GM06990 (cell line): ENCODE measurements around the gene AASDH.

Source experiments
- DNase-seq: peaks from one replicate; pipeline ENCODE4 v3.0.0-alpha.2; 2011; ENCODE audit not compliant: insufficient read length; ENCODE audit errors: extremely low read depth
- H3K27me3 ChIP-seq: replicated peaks from 2 replicates; pipeline ENCODE4 v1.6.0; 2011; ENCODE audit warnings: low read length; ENCODE audit not compliant: control insufficient read depth, insufficient read depth
- H3K36me3 ChIP-seq: 2 replicates; pipeline ENCODE4 v1.5.1; 2011; ENCODE audit warnings: low read length; ENCODE audit not compliant: control insufficient read depth, insufficient read depth
- H3K4me3 ChIP-seq: replicated peaks from 2 replicates; pipeline ENCODE4 v1.5.1; 2011; ENCODE audit warnings: low read depth, mild to moderate bottlenecking, control low read depth, low read length
- CTCF ChIP-seq: IDR thresholded peaks from 2 replicates; pipeline ENCODE4 v1.5.1; 2011; ENCODE audit warnings: low read length, control low read depth, mild to moderate bottlenecking, inconsistent platforms; ENCODE audit not compliant: insufficient read depth, poor library complexity, severe bottlenecking

The AASDH gene

DNA sequence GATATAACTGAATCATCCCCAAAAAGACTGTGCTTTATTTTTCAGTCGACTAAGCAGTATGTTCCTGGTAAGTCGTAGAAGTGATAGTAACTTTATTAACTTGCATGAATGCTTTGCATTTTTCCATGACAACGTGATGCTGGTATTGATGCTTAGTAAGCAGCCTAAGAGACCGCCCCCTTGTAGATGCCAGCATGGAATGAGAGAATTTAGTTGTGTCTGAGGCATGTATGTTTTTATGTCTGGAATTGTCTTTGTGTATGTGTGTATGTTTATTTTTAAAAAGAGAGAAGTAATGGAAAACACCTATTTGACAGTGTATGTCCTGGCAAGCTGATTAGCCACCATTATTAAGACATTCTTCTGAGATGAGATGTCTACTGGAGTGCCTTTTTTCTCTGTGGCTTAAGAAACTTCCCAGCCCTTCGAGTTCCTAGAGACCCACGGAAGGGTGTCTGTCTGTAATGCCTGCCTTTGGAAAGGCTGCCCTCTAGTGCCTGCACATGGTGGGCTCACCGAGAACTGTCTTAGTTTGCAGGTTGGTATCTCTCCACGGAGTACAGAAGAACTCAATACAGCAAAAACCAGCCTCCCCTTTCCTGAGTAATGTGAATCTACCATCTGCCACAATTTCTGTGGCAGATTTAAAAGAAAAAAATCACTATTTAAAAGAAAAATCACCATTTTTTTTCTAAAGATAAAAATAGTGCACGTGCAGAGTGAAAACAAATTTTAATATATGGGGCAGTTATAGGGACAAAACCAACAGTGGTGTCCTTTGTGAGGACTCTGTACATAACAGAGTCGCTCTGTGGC is 85.9 kb downstream of the AASDH start:
- peak; percentile 92 for TF ChIP-seq CTCF
- Histone ChIP-seq H3K36me3 (no peaks in the 10 kb centered on the region), H3K27me3 (no peaks in the 10 kb centered on the region), H3K4me3 (no peak overlapping the region)
- no peak for DNase-seq

- no peaks in the 10 kb centered on the region for H3K27me3 ChIP-seq
- TF ChIP-seq CTCF, result no peak
Observed at GRCh38 chr4:56298236-56298635, 89.1 kb downstream of the AASDH start.

GRCh38 chr4:56297776-56298175 is 89.5 kb downstream of the AASDH start:
- DNase-seq, result no peak
- TF ChIP-seq CTCF, result no peak
- Histone ChIP-seq H3K27me3 (no peaks in the 10 kb centered on the region), H3K36me3 (no peaks in the 10 kb centered on the region), H3K4me3 (no peak overlapping the region)

More at GRCh38 chr4:56298236-56298635, 89.1 kb downstream of the AASDH start:
- no peaks in the 10 kb centered on the region for H3K36me3 ChIP-seq
- no peak overlapping the region for H3K4me3 ChIP-seq
- DNase-seq, result no peak

- no peaks in the 10 kb centered on the region for H3K27me3 ChIP-seq
- no peak for DNase-seq
- TF ChIP-seq CTCF, result no peak
- no peak overlapping the region for H3K4me3 ChIP-seq
- no peaks in the 10 kb centered on the region for H3K36me3 ChIP-seq
Observed at GRCh38 chr4:56296526-56296925, 90.8 kb downstream of the AASDH start.

DNA sequence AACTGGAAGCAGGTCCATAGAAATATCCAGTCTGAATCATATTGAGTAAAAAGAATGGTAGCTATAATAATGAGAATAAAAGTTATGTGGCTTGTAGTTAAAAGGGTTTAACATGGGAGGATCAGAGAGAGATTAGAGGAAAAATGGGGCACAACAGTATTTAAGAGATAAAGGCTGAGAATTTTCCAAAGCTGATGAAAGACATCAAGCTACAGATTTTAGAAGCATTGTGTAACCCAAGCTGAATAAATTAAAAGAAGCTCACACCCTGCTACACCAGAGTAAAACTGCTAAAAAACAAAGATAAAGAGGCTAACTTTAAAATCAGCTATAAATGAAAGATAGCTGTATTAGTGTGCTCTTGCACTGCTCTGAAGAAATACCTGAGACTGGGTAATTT is 94.2 kb downstream of the AASDH start:
- no peak for DNase-seq
- no peak for TF ChIP-seq CTCF

More for the DNA sequence above, 94.2 kb downstream of the AASDH start:
- H3K36me3 ChIP-seq, result no peaks in the 10 kb centered on the region
- no peak overlapping the region for H3K4me3 ChIP-seq
- H3K27me3 ChIP-seq, result no peaks in the 10 kb centered on the region
